HG02798 (cell line): ENCODE data around the gene DLG5.

ENCODE experiments used
- ATAC-seq: cut with Tn5 transposase; IDR thresholded peaks from one replicate; pipeline ENCODE4 v1.9.1; 2021; ENCODE audit warnings: mild to moderate bottlenecking; ENCODE audit not compliant: unreplicated experiment, poor library complexity

DLG5 gene

GRCh38 chr10:77801474-77802161 is 124.9 kb downstream of the DLG5 start:
- ATAC-seq = peak; percentile 78

- no peak for ATAC-seq
Observed at GRCh38 chr10:77800738-77801266, 125.8 kb downstream of the DLG5 start.

- no peak for ATAC-seq
Observed at GRCh38 chr10:77800320-77800719, 126.2 kb downstream of the DLG5 start.

- ATAC-seq = no peak
Observed at GRCh38 chr10:77799352-77799751, 127.2 kb downstream of the DLG5 start.

GRCh38 chr10:77798940-77799339 is 127.6 kb downstream of the DLG5 start:
- ATAC-seq = no peak

- ATAC-seq = no peak
Observed at GRCh38 chr10:77796311-77796915, 130.1 kb downstream of the DLG5 start.

- ATAC-seq = no peak
Observed at GRCh38 chr10:77795426-77796055, 131.0 kb downstream of the DLG5 start.

- no peak for ATAC-seq
Observed at GRCh38 chr10:77794256-77795142, 132.1 kb downstream of the DLG5 start.

GRCh38 chr10:77793831-77794230 is 132.7 kb downstream of the DLG5 start:
- no peak for ATAC-seq

- no peak for ATAC-seq
Observed at GRCh38 chr10:77792155-77792554, 134.4 kb downstream of the DLG5 start.

- ATAC-seq = no peak
Observed at GRCh38 chr10:77791506-77791905, 135.0 kb downstream of the DLG5 start.

- ATAC-seq = no peak
Observed at GRCh38 chr10:77789861-77790260, 136.7 kb downstream of the DLG5 start.

- ATAC-seq = no peak
Observed at GRCh38 chr10:77789016-77789415, 137.5 kb downstream of the DLG5 start.

- no peak for ATAC-seq
Observed at GRCh38 chr10:77788496-77789010, 138.0 kb downstream of the DLG5 start.

- no peak for ATAC-seq
Observed at GRCh38 chr10:77787440-77787839, 139.1 kb downstream of the DLG5 start.

- no peak for ATAC-seq
Observed at GRCh38 chr10:77784856-77785255, 141.7 kb downstream of the DLG5 start.

- ATAC-seq = no peak
Observed at GRCh38 chr10:77782328-77783061, 144.1 kb downstream of the DLG5 start.

GRCh38 chr10:77781451-77782327 is 144.9 kb downstream of the DLG5 start:
- ATAC-seq = no peak

- no peak for ATAC-seq
Observed at GRCh38 chr10:77780180-77780579, 146.4 kb downstream of the DLG5 start.
